ENCODE results near the gene SPATS2L.

- no peak for TF ChIP-seq POLR2A (IDR thresholded peaks at IDR 0.05; ENCODE audit: low read depth, low read length)
- no peak for TF ChIP-seq POLR2AphosphoS5 (IDR thresholded peaks at IDR 0.05; ENCODE audit: low read depth, low read length)
- TF ChIP-seq TAF1 (IDR thresholded peaks at IDR 0.05; ENCODE audit: borderline replicate concordance, low read depth, low read length): no peak
Observed at GRCh38 chr2:200341376-200341775, 34.9 kb downstream of the SPATS2L start.

All from GM12892 (cell line).